Stomach (tissue), 19 donors: ENCODE results near the gene ZNF506. TPM values are rescaled to one million over a fixed set of nuclear protein-coding genes. Genes with fewer than 3 reads are reported as not detected.
"Not testable (repeated sequence)": the region's sequence is repeated elsewhere in the genome, so short reads cannot be mapped to it uniquely, and the experiment has no call there.

ENCODE experiments used
- DNase-seq, 2 donors: peaks; one replicate each; pipeline versions ENCODE4 v3.0.0 to v3.0.0-alpha.2; 2013 to 2019
- H3K27ac ChIP-seq, 5 donors: fragments of 200-600 bp in 4 of 5; sonication (generic) in 4 of 5; one replicate each; pipeline ENCODE4 v1.5.1; 2013 to 2019; ENCODE audit warnings: mild to moderate bottlenecking in 1 of 5, moderate library complexity in 1 of 5
- H3K27me3 ChIP-seq, 3 donors: fragments of 200-600 bp; sonication (generic); one replicate each; pipeline ENCODE4 v1.5.1; 2017 to 2019; ENCODE audit warnings: mixed run types in 1 of 3
- H3K36me3 ChIP-seq, 4 donors: fragments of 200-600 bp; sonication (generic); 1 replicate in 3 of 4; 2 replicates in 1 of 4; pipeline ENCODE4 v1.5.1; 2016 to 2019
- H3K4me1 ChIP-seq, 4 donors: fragments of 200-600 bp; sonication (generic); one replicate each; pipeline ENCODE4 v1.5.1; 2016 to 2019
- H3K4me3 ChIP-seq, 4 donors: fragments of 200-600 bp; sonication (generic) in 3 of 4; one replicate each; pipeline ENCODE4 v1.5.1; 2016 to 2019; ENCODE audit warnings: mild to moderate bottlenecking in 1 of 4
- H3K9me3 ChIP-seq, 4 donors: fragments of 200-600 bp; sonication (generic); one replicate each; pipeline ENCODE4 v1.5.1; 2016 to 2019
- EP300 ChIP-seq: sonication (generic); formaldehyde crosslinking; IDR thresholded peaks from one replicate; pipeline ENCODE4 v1.6.1; 2017; ENCODE audit warnings: antibody characterized with exemption
- POLR2A ChIP-seq, 4 donors: fragments of 450-650 bp; IDR thresholded peaks; one replicate each; pipeline ENCODE4 v1.6.1; 2016; ENCODE audit warnings: antibody characterized with exemption in 4 of 4, control low read depth in 2 of 4, mild to moderate bottlenecking in 1 of 4, moderate library complexity in 1 of 4
- POLR2AphosphoS5 ChIP-seq, 3 donors: sonication (generic); formaldehyde crosslinking; IDR thresholded peaks; one replicate each; pipeline ENCODE4 v1.6.1; 2016; ENCODE audit warnings: antibody characterized with exemption in 3 of 3
- WGBS, 5 donors: extraction: QIAGEN DNeasy Blood & Tissue Kit in 3 of 5; methylation state at CpG; one replicate each; pipeline versions ENCODE4 v1.1.5 to v1.1.7; 2013 to 2018; 5-methylcytosine and 5-hydroxymethylcytosine counted together
- intact Hi-C: fragments of 100-400 bp; cut with DNase I; formaldehyde crosslinking; loops from one replicate; pipeline ENCODE4 v1.15.1; 2023; ENCODE audit warnings: low total_unique reads
- long read RNA-seq, 10 donors: transcript quantifications; one replicate each; lab custom pipeline, GENCODE V29; 2026
- polyA plus RNA-seq, 3 donors: library from polyadenylated mRNA; stranded (reverse); fragments of 200-250 nt; gene quantifications; one replicate each; pipeline ENCODE4 v1.2.3, GENCODE V29; 2013
- total RNA-seq, 5 donors: library from RNA; depleted of rRNA; stranded (reverse); fragments of >200 nt; gene quantifications; one replicate each; pipeline versions ENCODE4 v1.1.0 to v1.2.3, GENCODE V29; 2014 to 2016
- TF ChIP-seq, protein P1 (sequence below), 7 experiments: fragments of 450-650 bp in 4 of 7; fragments of 200-600 bp in 3 of 7; sonication (generic) in 3 of 7; IDR thresholded peaks; one replicate each; pipeline ENCODE4 v1.5.1; 2016 to 2019; ENCODE audit warnings: antibody characterized with exemption in 7 of 7, control low read depth in 2 of 7, mild to moderate bottlenecking in 1 of 7
- donor health status: healthy with polysubstance abuse.
- donor health status: Bipolar disorder and iron deficiency.
- donor health status: healthy.

Gene ZNF506
- total RNA-seq (10 to 100 TPM; 11.7 to 93.7 (median 61.7) TPM), polyA plus RNA-seq (1 to 10 TPM; 3.4 to 5.5 (median 4.8) TPM)
- long read RNA-seq, donor 1, full-length matches to known transcripts: 4 of 4 reads
- long read RNA-seq, donor 1, partial matches to known transcripts: 0 of 4 reads
- long read RNA-seq, donor 1, other reads (novel, unspliced or antisense): 0 of 4 reads
- long read RNA-seq, donor 2, full-length matches to known transcripts: 15 of 20 reads
- long read RNA-seq, donor 2, partial matches to known transcripts: 5 of 20 reads
- long read RNA-seq, donor 2, other reads (novel, unspliced or antisense): 0 of 20 reads
- long read RNA-seq, donor 3, full-length matches to known transcripts: 19 of 19 reads
- long read RNA-seq, donor 3, partial matches to known transcripts: 0 of 19 reads
- long read RNA-seq, donor 3, other reads (novel, unspliced or antisense): 0 of 19 reads
- long read RNA-seq, donor 4, full-length matches to known transcripts: 2 of 2 reads
- long read RNA-seq, donor 4, partial matches to known transcripts: 0 of 2 reads
- long read RNA-seq, donor 4, other reads (novel, unspliced or antisense): 0 of 2 reads
- long read RNA-seq, donor 5, full-length matches to known transcripts: 11 of 11 reads
- long read RNA-seq, donor 5, partial matches to known transcripts: 0 of 11 reads
- long read RNA-seq, donor 5, other reads (novel, unspliced or antisense): 0 of 11 reads
- long read RNA-seq, donor 6, full-length matches to known transcripts: 27 of 40 reads
- long read RNA-seq, donor 6, partial matches to known transcripts: 13 of 40 reads
- long read RNA-seq, donor 6, other reads (novel, unspliced or antisense): 0 of 40 reads
- long read RNA-seq, donor 7, transcript ZNF506-203 (4 exons, 1,424 nt): major isoform, 5 of 7 reads
- long read RNA-seq, donor 7, partial matches to known transcripts: 0 of 7 reads
- long read RNA-seq, donor 7, other reads (novel, unspliced or antisense): 0 of 7 reads
- long read RNA-seq, donor 8, full-length matches to known transcripts: 12 of 19 reads
- long read RNA-seq, donor 8, partial matches to known transcripts: 7 of 19 reads
- long read RNA-seq, donor 8, other reads (novel, unspliced or antisense): 0 of 19 reads
- long read RNA-seq, donor 9, full-length matches to known transcripts: 10 of 10 reads
- long read RNA-seq, donor 9, partial matches to known transcripts: 0 of 10 reads
- long read RNA-seq, donor 9, other reads (novel, unspliced or antisense): 0 of 10 reads
- long read RNA-seq, donor 10, full-length matches to known transcripts: 3 of 3 reads
- long read RNA-seq, donor 10, partial matches to known transcripts: 0 of 3 reads
- long read RNA-seq, donor 10, other reads (novel, unspliced or antisense): 0 of 3 reads

DNA sequence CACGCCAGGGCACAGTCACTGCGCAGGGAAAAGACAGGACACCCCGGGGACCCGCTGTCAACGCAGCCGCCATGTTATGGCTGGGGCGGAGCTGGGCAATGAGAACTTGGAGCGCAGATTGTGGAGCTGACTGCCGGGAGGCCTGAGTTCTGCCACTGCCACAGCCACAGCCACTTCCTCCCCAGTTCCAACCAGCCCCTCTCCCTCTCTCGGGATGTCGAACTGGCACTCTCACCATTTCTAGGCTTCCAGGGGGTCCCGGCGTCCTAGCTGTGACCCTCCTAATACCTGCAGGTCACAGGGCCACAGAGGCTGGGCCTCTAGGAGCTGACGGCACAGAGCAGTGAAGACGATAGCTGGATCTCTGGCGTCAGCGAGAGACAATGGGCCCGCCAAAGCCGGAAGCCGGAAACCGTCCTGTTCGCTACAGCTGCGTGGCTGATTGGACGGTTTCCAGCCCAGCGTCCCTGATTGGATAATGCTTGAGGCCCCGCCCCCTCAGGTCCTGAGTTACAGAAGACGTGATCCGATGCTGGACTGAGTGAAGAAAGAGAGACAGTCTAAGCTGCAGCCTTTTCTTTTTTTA lies at the start of gene ZNF506:
Gene ZNF506, minus strand, starts transcription at position 385 of the 586 bp plus-strand sequence. Its CDS starts 147 bp downstream, at position 238.
- intact Hi-C loops: no loop called here
- Histone ChIP-seq H3K4me1 (peaks cover 0 to 47% (median 28%) of the 10 kb centered on the region in 4 donors), H3K27me3 (no peaks in the 10 kb centered on the region), H3K4me3 (peak within 1 kb of the TSS; percentile 62 to 81 (median 72)), H3K9me3 (peaks cover 0 to 44% (median 20%) of the 10 kb centered on the region in 4 donors), H3K36me3 (peaks cover 0 to 17% (median 10%) of the 10 kb centered on the region in 4 donors), H3K27ac (peak within 1 kb of the TSS; percentile 88 to 96 (median 94))
- 0 to 1% (median 1%) methylated on average over 17 to 28 of the region's 28 CpGs for WGBS, 5 donors
- peak; percentile 99 to 100 for DNase-seq
- TF ChIP-seq, protein P1, sequence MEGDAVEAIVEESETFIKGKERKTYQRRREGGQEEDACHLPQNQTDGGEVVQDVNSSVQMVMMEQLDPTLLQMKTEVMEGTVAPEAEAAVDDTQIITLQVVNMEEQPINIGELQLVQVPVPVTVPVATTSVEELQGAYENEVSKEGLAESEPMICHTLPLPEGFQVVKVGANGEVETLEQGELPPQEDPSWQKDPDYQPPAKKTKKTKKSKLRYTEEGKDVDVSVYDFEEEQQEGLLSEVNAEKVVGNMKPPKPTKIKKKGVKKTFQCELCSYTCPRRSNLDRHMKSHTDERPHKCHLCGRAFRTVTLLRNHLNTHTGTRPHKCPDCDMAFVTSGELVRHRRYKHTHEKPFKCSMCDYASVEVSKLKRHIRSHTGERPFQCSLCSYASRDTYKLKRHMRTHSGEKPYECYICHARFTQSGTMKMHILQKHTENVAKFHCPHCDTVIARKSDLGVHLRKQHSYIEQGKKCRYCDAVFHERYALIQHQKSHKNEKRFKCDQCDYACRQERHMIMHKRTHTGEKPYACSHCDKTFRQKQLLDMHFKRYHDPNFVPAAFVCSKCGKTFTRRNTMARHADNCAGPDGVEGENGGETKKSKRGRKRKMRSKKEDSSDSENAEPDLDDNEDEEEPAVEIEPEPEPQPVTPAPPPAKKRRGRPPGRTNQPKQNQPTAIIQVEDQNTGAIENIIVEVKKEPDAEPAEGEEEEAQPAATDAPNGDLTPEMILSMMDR (IDR thresholded peaks at IDR 0.05): no peak
- peak in 1 of 4 donors; percentile 73 for TF ChIP-seq POLR2A (IDR thresholded peaks at IDR 0.05)
- TF ChIP-seq EP300: no peak
- peak; percentile 68 to 97 (median 96) for TF ChIP-seq POLR2AphosphoS5 (IDR thresholded peaks at IDR 0.05)

DNA sequence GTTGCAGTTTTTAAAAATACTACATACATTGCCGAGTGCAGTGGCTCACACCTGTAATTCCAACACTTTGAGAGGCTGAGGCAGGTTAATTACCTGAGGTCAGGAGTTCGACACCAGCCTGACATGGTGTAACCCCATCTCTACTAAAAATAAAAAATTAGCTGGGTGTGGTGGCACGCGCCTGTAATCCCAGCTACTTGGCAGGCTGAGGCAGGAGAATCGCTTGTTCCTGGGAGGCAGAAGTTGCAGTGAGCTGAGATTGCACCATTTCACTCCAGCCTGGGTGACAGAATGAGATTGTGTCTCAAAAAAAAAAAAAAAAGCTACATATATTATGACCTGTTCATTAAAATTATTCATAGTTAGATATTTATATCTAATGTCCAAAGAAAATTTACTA lies 48.5 kb upstream of the ZNF506 start:
- H3K27me3 ChIP-seq, DNase-seq, intact Hi-C loops, H3K4me3 ChIP-seq, H3K27ac ChIP-seq: not testable (repeated sequence)
- WGBS, 5 donors: 85 to 97% (median 95%) methylated on average over 5 of the region's 5 CpGs
- H3K36me3 ChIP-seq: peaks cover 9 to 30% (median 14%) of the 10 kb centered on the region in 4 donors
- peaks cover 14 to 45% (median 27%) of the 10 kb centered on the region in 4 donors for H3K4me1 ChIP-seq
- H3K9me3 ChIP-seq: peaks cover 0 to 53% (median 22%) of the 10 kb centered on the region in 4 donors

DNA sequence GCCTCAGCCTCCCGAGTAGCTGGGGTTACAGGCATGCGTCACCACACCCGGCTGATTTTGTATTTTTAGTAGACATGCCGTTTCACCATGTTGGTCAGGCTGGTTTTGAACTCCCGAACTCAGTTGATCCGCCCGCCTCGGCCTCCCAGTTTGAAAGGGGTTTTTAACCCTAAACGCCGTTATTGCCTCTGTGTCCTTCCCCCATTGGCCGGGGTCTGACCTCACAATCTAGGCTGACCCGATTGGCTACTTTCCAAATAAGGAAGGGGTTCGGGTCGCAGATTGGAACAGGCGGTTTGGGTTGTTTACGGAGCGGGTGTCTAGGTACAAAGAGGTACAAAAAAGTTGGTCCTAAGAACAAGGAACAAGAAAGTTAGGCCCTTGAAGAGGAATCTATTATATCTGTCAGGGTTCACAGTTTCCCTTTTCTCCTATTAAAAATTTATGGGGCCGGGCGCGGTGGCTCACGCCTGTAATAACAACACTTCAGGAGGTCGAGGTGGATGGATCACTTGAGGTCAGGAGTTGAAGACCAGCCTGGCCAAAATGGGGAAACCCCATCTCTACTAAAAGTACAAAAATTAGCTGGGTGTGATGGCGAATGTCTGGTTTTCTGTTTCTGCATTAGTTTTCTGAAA lies 45.2 kb upstream of the ZNF506 start:
- TF ChIP-seq POLR2AphosphoS5 (IDR thresholded peaks at IDR 0.05): no peak
- TF ChIP-seq, protein P1 (IDR thresholded peaks at IDR 0.05): no peak
- TF ChIP-seq POLR2A (IDR thresholded peaks at IDR 0.05): no peak
- no peak for TF ChIP-seq EP300
- peak in 1 of 2 donors; percentile 70 for DNase-seq
- Histone ChIP-seq H3K36me3 (peaks cover 0 to 8% (median 0%) of the 10 kb centered on the region in 4 donors), H3K27me3 (no peaks in the 10 kb centered on the region), H3K27ac (peak overlapping the region; percentile 90 to 94 (median 92)), H3K9me3 (peaks cover 0 to 20% (median 9%) of the 10 kb centered on the region in 4 donors), H3K4me3 (peak overlapping the region; percentile 58 to 77 (median 74)), H3K4me1 (peaks cover 14 to 49% (median 28%) of the 10 kb centered on the region in 4 donors)
- intact Hi-C loops: no loop called here
- WGBS, 5 donors: 2 to 4% (median 4%) methylated on average over 23 of the region's 23 CpGs
